H9 (cell line): ENCODE data around the gene MAP3K7CL. TPM values are rescaled to one million over a fixed set of nuclear protein-coding genes. Genes with fewer than 3 reads are reported as not detected.

ENCODE experiments used
- DNase-seq: peaks from one replicate; pipeline ENCODE4 v3.0.0-alpha.2; 2017
- H2AFZ ChIP-seq: one replicate; pipeline ENCODE4 v1.6.1; 2013; ENCODE audit warnings: mild to moderate bottlenecking, low read length, control low read depth, moderate library complexity
- H2AK5ac ChIP-seq: 2 replicates; pipeline ENCODE4 v1.6.1; 2013; ENCODE audit warnings: low read length, control low read depth, mixed read lengths; ENCODE audit not compliant: insufficient read length
- H2BK120ac ChIP-seq: one replicate; pipeline ENCODE4 v1.6.1; 2013; ENCODE audit warnings: low read depth, mild to moderate bottlenecking, low read length, control low read depth, inconsistent platforms; ENCODE audit not compliant: poor library complexity, severe bottlenecking
- H2BK12ac ChIP-seq: 2 replicates; pipeline ENCODE4 v1.6.1; 2013; ENCODE audit warnings: low read length, control low read depth, mixed read lengths, low read depth; ENCODE audit not compliant: insufficient read length
- H2BK15ac ChIP-seq: 2 replicates; pipeline ENCODE4 v1.6.1; 2013; ENCODE audit warnings: low read depth, low read length, control low read depth
- H2BK20ac ChIP-seq: one replicate; pipeline ENCODE4 v1.6.1; 2013; ENCODE audit warnings: low read depth, mild to moderate bottlenecking, low read length, control low read depth, inconsistent platforms; ENCODE audit not compliant: poor library complexity, severe bottlenecking
- H2BK5ac ChIP-seq: 2 replicates; pipeline ENCODE4 v1.6.1; 2013; ENCODE audit warnings: low read length, control low read depth, mixed read lengths; ENCODE audit not compliant: insufficient read length
- H3K14ac ChIP-seq: 2 replicates; pipeline ENCODE4 v1.6.1; 2013; ENCODE audit warnings: low read length, control low read depth; ENCODE audit not compliant: insufficient read depth
- H3K18ac ChIP-seq: 2 replicates; pipeline ENCODE4 v1.6.1; 2013; ENCODE audit warnings: low read depth, mild to moderate bottlenecking, mixed read lengths, low read length, control low read depth; ENCODE audit not compliant: insufficient read length
- H3K23ac ChIP-seq: 2 replicates; pipeline ENCODE4 v1.6.1; 2013; ENCODE audit warnings: low read length, control low read depth, mixed read lengths, low read depth; ENCODE audit not compliant: insufficient read length
- H3K23me2 ChIP-seq: 2 replicates; pipeline ENCODE4 v1.6.1; 2013; ENCODE audit warnings: low read depth, mild to moderate bottlenecking, mixed read lengths, low read length, control low read depth; ENCODE audit not compliant: insufficient read length, poor library complexity, severe bottlenecking
- H3K27ac ChIP-seq: 2 replicates; pipeline ENCODE4 v1.5.1; 2013; ENCODE audit warnings: low read length, control low read depth, mixed read lengths, low read depth; ENCODE audit not compliant: insufficient read length
- H3K27me3 ChIP-seq: 2 replicates; pipeline ENCODE4 v1.6.1; 2013; ENCODE audit warnings: low read length, control low read depth, inconsistent platforms; ENCODE audit not compliant: insufficient read depth
- H3K4ac ChIP-seq: 2 replicates; pipeline ENCODE4 v1.6.1; 2013; ENCODE audit warnings: low read depth, mild to moderate bottlenecking, control low read depth, inconsistent platforms, low read length, moderate library complexity
- H3K4me1 ChIP-seq: 2 replicates; pipeline ENCODE4 v1.6.1; 2013; ENCODE audit warnings: low read length, control low read depth, inconsistent platforms; ENCODE audit not compliant: insufficient read depth
- H3K4me2 ChIP-seq: 2 replicates; pipeline ENCODE4 v1.6.1; 2013; ENCODE audit warnings: low read length, control low read depth, mixed read lengths; ENCODE audit not compliant: insufficient read length, insufficient read depth
- H3K56ac ChIP-seq: 2 replicates; pipeline ENCODE4 v1.6.1; 2013; ENCODE audit warnings: low read depth, mild to moderate bottlenecking, mixed read lengths, low read length, control low read depth; ENCODE audit not compliant: insufficient read length
- H3K79me1 ChIP-seq: 2 replicates; pipeline ENCODE4 v1.6.1; 2013; ENCODE audit warnings: low read depth, mild to moderate bottlenecking, moderate library complexity, low read length, control low read depth, inconsistent platforms; ENCODE audit not compliant: insufficient read depth, poor library complexity, severe bottlenecking
- H3K79me2 ChIP-seq: 2 replicates; pipeline ENCODE4 v1.6.1; 2013; ENCODE audit warnings: low read length, control low read depth, inconsistent platforms; ENCODE audit not compliant: insufficient read depth
- H3K9ac ChIP-seq: 2 replicates; pipeline ENCODE4 v1.6.1; 2013; ENCODE audit warnings: low read length, control low read depth, mixed read lengths; ENCODE audit not compliant: insufficient read length; ENCODE audit errors: extremely low read depth
- H3K9me3 ChIP-seq: one replicate; pipeline ENCODE4 v1.6.1; 2013; ENCODE audit warnings: low read depth, low read length, inconsistent platforms; ENCODE audit not compliant: control insufficient read depth
- H3T11ph ChIP-seq: one replicate; pipeline ENCODE4 v1.6.1; 2013; ENCODE audit warnings: mild to moderate bottlenecking, low read length, control low read depth, inconsistent platforms
- H4K20me1 ChIP-seq: one replicate; pipeline ENCODE4 v1.6.1; 2013; ENCODE audit not compliant: control insufficient read depth, insufficient read length, insufficient read depth
- H4K5ac ChIP-seq: 2 replicates; pipeline ENCODE4 v1.6.1; 2013; ENCODE audit warnings: low read depth, mild to moderate bottlenecking, mixed read lengths, low read length, control low read depth; ENCODE audit not compliant: insufficient read length
- H4K8ac ChIP-seq: replicated peaks from 2 replicates; pipeline ENCODE4 v1.6.1; 2013; ENCODE audit warnings: low read length, control low read depth, mixed read lengths, low read depth; ENCODE audit not compliant: insufficient read length
- H4K91ac ChIP-seq: 2 replicates; pipeline ENCODE4 v1.6.1; 2013; ENCODE audit warnings: low read depth, mild to moderate bottlenecking, moderate library complexity, mixed read lengths, low read length, control low read depth; ENCODE audit not compliant: insufficient read length
- H3K27ac Mint-ChIP-seq, 3 experiments: 2 replicates in 2 of 3; 3 replicates in 1 of 3; pipeline ENCODE4 v1.8.0; 2020 to 2021; ENCODE audit warnings: mixed read lengths in 3 of 3, mild to moderate bottlenecking in 1 of 3, moderate library complexity in 1 of 3
- H3K27me3 Mint-ChIP-seq: 2 replicates; pipeline ENCODE4 v1.8.0; 2021; ENCODE audit warnings: low read depth, mild to moderate bottlenecking, moderate library complexity, mixed read lengths
- H3K36me3 Mint-ChIP-seq, 3 experiments: 2 replicates in 2 of 3; 3 replicates in 1 of 3; pipeline ENCODE4 v1.8.0; 2020 to 2021; ENCODE audit warnings: low read depth in 3 of 3, mixed read lengths in 3 of 3; ENCODE audit not compliant: insufficient read depth in 1 of 3
- H3K4me1 Mint-ChIP-seq, 2 experiments: 2 replicates each; pipeline ENCODE4 v1.8.0; 2020; ENCODE audit warnings: mixed read lengths in 2 of 2
- H3K4me3 Mint-ChIP-seq, 2 experiments: 2 replicates in 1 of 2; 3 replicates in 1 of 2; pipeline ENCODE4 v1.8.0; 2020 to 2021; ENCODE audit warnings: mild to moderate bottlenecking in 2 of 2, mixed read lengths in 2 of 2, moderate library complexity in 1 of 2
- H3K9me3 Mint-ChIP-seq, 2 experiments: 2 replicates in 1 of 2; 3 replicates in 1 of 2; pipeline ENCODE4 v1.8.0; 2020; ENCODE audit warnings: mild to moderate bottlenecking in 2 of 2, mixed read lengths in 2 of 2, moderate library complexity in 1 of 2
- CTCF ChIP-seq: fragments of 200-600 bp; sonication (generic); conservative IDR thresholded peaks from 3 replicates; pipeline ENCODE4 v1.8.0; 2021; ENCODE audit warnings: antibody characterized with exemption, mild to moderate bottlenecking
- total RNA-seq: library from RNA; stranded (reverse); gene quantifications from 2 replicates; pipeline ENCODE4 v1.2.1, GENCODE V29; 2021

The MAP3K7CL gene
- total RNA-seq, 1 experiment from 2014 or later, result not detected

- no peak for DNase-seq
- H2BK5ac ChIP-seq, result no peak overlapping the region
- no peak overlapping the region for H3K27ac ChIP-seq
- no peak overlapping the region for H3K4ac ChIP-seq
- H3K9me3 Mint-ChIP-seq, result no peaks in the 10 kb centered on the region
- no peaks in the 10 kb centered on the region for H3K36me3 Mint-ChIP-seq
- H4K91ac ChIP-seq, result no peak overlapping the region
- H3K4me1 ChIP-seq, result no peaks in the 10 kb centered on the region
- H3K79me2 ChIP-seq, result no peaks in the 10 kb centered on the region
- no peak overlapping the region for H2BK120ac ChIP-seq
- H3K23me2 ChIP-seq, result no peaks in the 10 kb centered on the region
- H4K20me1 ChIP-seq, result no peaks in the 10 kb centered on the region
- TF ChIP-seq CTCF, result no peak
- H2BK12ac ChIP-seq, result no peak overlapping the region
- no peak overlapping the region for H3K18ac ChIP-seq
- H3K4me1 Mint-ChIP-seq, result no peaks in the 10 kb centered on the region
- H3K27ac Mint-ChIP-seq, result no peak overlapping the region
- no peak overlapping the region for H3K4me3 Mint-ChIP-seq
- no peak overlapping the region for H3K56ac ChIP-seq
- no peak overlapping the region for H4K5ac ChIP-seq
- no peak overlapping the region for H3K14ac ChIP-seq
- H2BK15ac ChIP-seq, result no peak overlapping the region
- no peak overlapping the region for H3K23ac ChIP-seq
- H2BK20ac ChIP-seq, result no peak overlapping the region
- H3K79me1 ChIP-seq, result no peaks in the 10 kb centered on the region
- no peak overlapping the region for H3K9ac ChIP-seq
- no peaks in the 10 kb centered on the region for H3K27me3 Mint-ChIP-seq
- no peak overlapping the region for H4K8ac ChIP-seq
- H3K4me2 ChIP-seq, result no peak overlapping the region
- no peak overlapping the region for H2AFZ ChIP-seq
- H3K27me3 ChIP-seq, result no peaks in the 10 kb centered on the region
- H2AK5ac ChIP-seq, result no peak overlapping the region
- H3K9me3 ChIP-seq, result no peaks in the 10 kb centered on the region
- no peak overlapping the region for H3T11ph ChIP-seq
Observed at GRCh38 chr21:29209696-29210095, 79.3 kb downstream of the MAP3K7CL start.
